Loucy (cell line): ENCODE data around the gene LIPC.

Experiments used
- H2AFZ ChIP-seq: fragments of 200-600 bp; sonication (generic); 2 replicates; pipeline ENCODE4 v1.6.0; 2016; ENCODE audit warnings: antibody characterized with exemption, mild to moderate bottlenecking, low read length, moderate library complexity
- H3F3A ChIP-seq: fragments of 200-600 bp; 2 replicates; pipeline ENCODE4 v1.6.0; 2016; ENCODE audit warnings: antibody characterized with exemption, low read depth, mild to moderate bottlenecking
- H3K27me3 ChIP-seq: fragments of 200-600 bp; sonication (generic); 2 replicates; pipeline ENCODE4 v1.6.1; 2014; ENCODE audit warnings: low read length, mild to moderate bottlenecking; ENCODE audit not compliant: insufficient read depth, poor library complexity, severe bottlenecking
- H3K36me3 ChIP-seq: fragments of 200-600 bp; sonication (generic); 2 replicates; pipeline ENCODE4 v1.6.1; 2016; ENCODE audit warnings: low read length; ENCODE audit not compliant: insufficient read depth
- H3K4me1 ChIP-seq: fragments of 200-600 bp; sonication (generic); 2 replicates; pipeline ENCODE4 v1.5.1; 2014; ENCODE audit warnings: low read length, mild to moderate bottlenecking; ENCODE audit not compliant: insufficient read depth, poor library complexity, severe bottlenecking
- H3K4me2 ChIP-seq: fragments of 200-600 bp; sonication (generic); 2 replicates; pipeline ENCODE4 v1.6.0; 2014; ENCODE audit warnings: antibody characterized with exemption, low read length, low read depth, mild to moderate bottlenecking; ENCODE audit not compliant: poor library complexity, severe bottlenecking
- H3K4me3 ChIP-seq: fragments of 200-600 bp; sonication (generic); 2 replicates; pipeline ENCODE4 v1.5.1; 2014; ENCODE audit warnings: low read length, mild to moderate bottlenecking, mixed read lengths; ENCODE audit not compliant: poor library complexity, severe bottlenecking
- H3K79me2 ChIP-seq: fragments of 200-600 bp; sonication (generic); 2 replicates; pipeline ENCODE4 v1.6.1; 2014; ENCODE audit warnings: low read length; ENCODE audit not compliant: insufficient read depth
- H3K9ac ChIP-seq: fragments of 200-600 bp; sonication (generic); 2 replicates; pipeline ENCODE4 v1.6.0; 2014; ENCODE audit warnings: mild to moderate bottlenecking, low read depth, low read length, moderate library complexity; ENCODE audit not compliant: poor library complexity, severe bottlenecking
- H3K9me2 ChIP-seq: fragments of 200-600 bp; sonication (generic); replicated peaks from 2 replicates; pipeline ENCODE4 v1.6.1; 2016; ENCODE audit warnings: low read depth, low read length, mixed read lengths
- H3K9me3 ChIP-seq: fragments of 200-600 bp; sonication (generic); 2 replicates; pipeline ENCODE4 v1.6.1; 2014; ENCODE audit warnings: mild to moderate bottlenecking, antibody characterized with exemption, low read length, low read depth; ENCODE audit not compliant: insufficient read depth
- H4K20me1 ChIP-seq: fragments of 200-600 bp; sonication (generic); 2 replicates; pipeline ENCODE4 v1.6.0; 2014; ENCODE audit warnings: antibody characterized with exemption, low read length, mild to moderate bottlenecking; ENCODE audit not compliant: insufficient read depth, poor library complexity, severe bottlenecking
- EZH2phosphoT487 ChIP-seq: fragments of 200-600 bp; IDR thresholded peaks from 2 replicates; pipeline ENCODE4 v1.6.1; 2018; ENCODE audit warnings: antibody characterized with exemption, mild to moderate bottlenecking, moderate library complexity, borderline replicate concordance
- TF ChIP-seq, protein P1 (sequence below): fragments of 200-600 bp; sonication (generic); conservative IDR thresholded peaks from 2 replicates; pipeline ENCODE4 v1.5.1; 2014; ENCODE audit warnings: mild to moderate bottlenecking, antibody characterized with exemption, low read length

LIPC gene

DNA sequence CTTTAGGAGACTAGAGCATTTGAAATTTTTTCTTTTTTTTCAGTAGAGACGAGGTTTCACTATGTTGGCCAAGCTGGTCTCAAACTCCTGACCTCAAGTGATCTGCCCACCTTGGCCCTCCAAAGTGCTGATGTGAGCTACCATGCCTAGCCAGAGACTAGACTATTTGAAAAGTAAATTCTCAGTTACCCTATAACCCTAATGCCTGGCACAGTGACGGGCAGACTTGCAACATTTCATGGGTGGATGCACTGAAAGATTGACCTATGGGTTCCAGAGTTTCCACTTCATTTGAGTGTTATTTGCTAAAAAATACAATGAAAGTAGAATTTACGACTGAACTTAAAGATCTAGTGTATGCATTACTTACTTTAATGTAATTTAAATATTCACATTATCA, 45.7 kb upstream of the LIPC start:
- H3K4me2 ChIP-seq, result no peak overlapping the region
- no peak overlapping the region for H2AFZ ChIP-seq
- no peaks in the 10 kb centered on the region for H3K4me1 ChIP-seq
- H3K9me2 ChIP-seq, result no peaks in the 10 kb centered on the region
- H3K79me2 ChIP-seq, result no peaks in the 10 kb centered on the region
- no peaks in the 10 kb centered on the region for H3K27me3 ChIP-seq
- no peaks in the 10 kb centered on the region for H3F3A ChIP-seq
- H3K4me3 ChIP-seq, result no peak overlapping the region
- H4K20me1 ChIP-seq, result no peaks in the 10 kb centered on the region
- H3K36me3 ChIP-seq, result no peaks in the 10 kb centered on the region
- H3K9me3 ChIP-seq, result no peaks in the 10 kb centered on the region
- no peak overlapping the region for H3K9ac ChIP-seq
- no peak for TF ChIP-seq EZH2phosphoT487
- TF ChIP-seq, protein P1, sequence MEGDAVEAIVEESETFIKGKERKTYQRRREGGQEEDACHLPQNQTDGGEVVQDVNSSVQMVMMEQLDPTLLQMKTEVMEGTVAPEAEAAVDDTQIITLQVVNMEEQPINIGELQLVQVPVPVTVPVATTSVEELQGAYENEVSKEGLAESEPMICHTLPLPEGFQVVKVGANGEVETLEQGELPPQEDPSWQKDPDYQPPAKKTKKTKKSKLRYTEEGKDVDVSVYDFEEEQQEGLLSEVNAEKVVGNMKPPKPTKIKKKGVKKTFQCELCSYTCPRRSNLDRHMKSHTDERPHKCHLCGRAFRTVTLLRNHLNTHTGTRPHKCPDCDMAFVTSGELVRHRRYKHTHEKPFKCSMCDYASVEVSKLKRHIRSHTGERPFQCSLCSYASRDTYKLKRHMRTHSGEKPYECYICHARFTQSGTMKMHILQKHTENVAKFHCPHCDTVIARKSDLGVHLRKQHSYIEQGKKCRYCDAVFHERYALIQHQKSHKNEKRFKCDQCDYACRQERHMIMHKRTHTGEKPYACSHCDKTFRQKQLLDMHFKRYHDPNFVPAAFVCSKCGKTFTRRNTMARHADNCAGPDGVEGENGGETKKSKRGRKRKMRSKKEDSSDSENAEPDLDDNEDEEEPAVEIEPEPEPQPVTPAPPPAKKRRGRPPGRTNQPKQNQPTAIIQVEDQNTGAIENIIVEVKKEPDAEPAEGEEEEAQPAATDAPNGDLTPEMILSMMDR, result no peak

DNA sequence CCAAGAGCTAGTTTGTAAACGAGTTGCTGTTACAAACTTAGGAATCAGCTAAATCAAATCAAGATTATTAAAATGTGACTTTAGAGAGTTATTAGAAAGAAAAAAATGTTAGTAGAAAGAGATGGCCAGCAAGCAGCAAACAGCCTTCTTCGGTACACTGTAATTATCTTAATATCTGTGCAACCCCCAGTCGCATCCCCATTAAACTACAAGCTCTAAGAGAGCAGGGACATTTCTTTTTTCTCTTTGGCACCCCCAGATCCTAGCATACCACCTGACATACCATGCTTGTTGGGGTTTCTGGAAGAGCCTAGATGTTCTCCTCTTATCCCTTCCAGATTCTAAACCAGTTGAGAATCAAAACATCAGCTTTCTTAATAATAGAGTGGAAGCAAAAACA, 45.1 kb upstream of the LIPC start:
- Histone ChIP-seq H3K36me3 (no peaks in the 10 kb centered on the region), H3K9me3 (no peaks in the 10 kb centered on the region), H3K9me2 (no peaks in the 10 kb centered on the region), H3K4me3 (no peak overlapping the region), H2AFZ (no peak overlapping the region), H3F3A (no peaks in the 10 kb centered on the region), H4K20me1 (no peaks in the 10 kb centered on the region), H3K9ac (no peak overlapping the region), H3K79me2 (no peaks in the 10 kb centered on the region), H3K4me2 (no peak overlapping the region), H3K4me1 (no peaks in the 10 kb centered on the region), H3K27me3 (no peaks in the 10 kb centered on the region)
- TF ChIP-seq, protein P1, result no peak
- no peak for TF ChIP-seq EZH2phosphoT487

DNA sequence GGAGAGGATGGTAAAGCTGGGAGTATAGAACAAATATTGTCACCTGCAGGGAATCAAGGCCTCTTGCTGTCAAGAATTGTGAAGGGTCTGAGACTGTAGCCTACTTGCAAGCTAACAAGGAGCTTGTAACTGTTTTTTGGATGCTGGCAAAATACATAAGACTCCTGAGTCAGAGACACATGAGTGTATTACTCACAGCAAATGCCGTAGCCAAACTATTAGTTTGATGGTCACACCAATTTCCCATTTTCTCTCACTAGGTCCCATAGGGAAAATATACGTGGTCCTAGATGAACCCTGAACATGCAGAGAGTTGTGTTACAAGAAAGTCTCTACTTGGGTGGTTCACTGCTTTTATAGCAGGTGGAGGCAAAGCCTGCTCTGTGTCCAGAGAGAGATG, 44.7 kb upstream of the LIPC start:
- Histone ChIP-seq H3K4me1 (peaks cover 4% of the 10 kb centered on the region), H3K79me2 (no peaks in the 10 kb centered on the region), H3K4me2 (no peak overlapping the region), H4K20me1 (no peaks in the 10 kb centered on the region), H3K9ac (no peak overlapping the region), H3K9me2 (no peaks in the 10 kb centered on the region), H3F3A (no peaks in the 10 kb centered on the region), H2AFZ (no peak overlapping the region), H3K36me3 (no peaks in the 10 kb centered on the region), H3K27me3 (no peaks in the 10 kb centered on the region), H3K9me3 (no peaks in the 10 kb centered on the region), H3K4me3 (no peak overlapping the region)
- no peak for TF ChIP-seq EZH2phosphoT487

DNA sequence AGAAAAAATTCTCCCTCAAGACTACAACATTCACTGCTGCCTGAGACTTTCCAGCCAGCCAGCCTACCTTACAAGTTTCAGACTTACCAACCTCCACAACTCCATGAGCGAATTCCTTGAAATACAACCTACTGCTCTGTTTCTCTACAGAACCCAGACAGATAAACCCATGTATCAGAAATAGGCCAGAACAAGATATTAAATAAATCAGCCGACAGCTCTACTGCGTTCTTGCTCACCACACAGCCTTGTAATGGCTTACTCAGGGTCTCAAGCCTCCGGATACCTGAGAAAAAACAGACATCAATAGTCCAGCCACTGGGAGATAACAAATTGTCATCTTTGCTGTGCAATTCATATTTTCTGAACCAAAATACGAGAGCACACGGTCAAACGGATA, 43.6 kb upstream of the LIPC start:
- Histone ChIP-seq H2AFZ (no peak overlapping the region), H4K20me1 (no peaks in the 10 kb centered on the region), H3K27me3 (no peaks in the 10 kb centered on the region), H3K9me2 (no peaks in the 10 kb centered on the region), H3K36me3 (no peaks in the 10 kb centered on the region), H3K9me3 (no peaks in the 10 kb centered on the region), H3K4me1 (peaks cover 15% of the 10 kb centered on the region), H3K4me2 (no peak overlapping the region), H3K79me2 (no peaks in the 10 kb centered on the region), H3K4me3 (no peak overlapping the region), H3K9ac (no peak overlapping the region), H3F3A (no peaks in the 10 kb centered on the region)
- TF ChIP-seq, protein P1, result no peak
- TF ChIP-seq EZH2phosphoT487, result no peak
